Neutrophil (primary cell): Measurements from ENCODE around the gene GNB2.

Experiments
- H3K27ac ChIP-seq: fragments of 200-600 bp; sonication (generic); 2 replicates; pipeline ENCODE4 v1.5.1; 2016; ENCODE audit warnings: mild to moderate bottlenecking, moderate library complexity
- H3K27me3 ChIP-seq: fragments of 200-600 bp; sonication (generic); 2 replicates; pipeline ENCODE4 v1.6.0; 2016; ENCODE audit warnings: mild to moderate bottlenecking
- H3K36me3 ChIP-seq: fragments of 200-600 bp; sonication (generic); 2 replicates; pipeline ENCODE4 v1.5.1; 2017
- H3K4me1 ChIP-seq, 2 experiments: fragments of 200-600 bp in 1 of 2; sonication (generic) in 1 of 2; 1 replicate in 1 of 2; 2 replicates in 1 of 2; pipeline versions ENCODE4 v1.5.1 to v1.6.1; 2013 to 2016; ENCODE audit warnings: low read depth in 1 of 2, low read length in 1 of 2, mild to moderate bottlenecking in 1 of 2, moderate library complexity in 1 of 2; ENCODE audit not compliant: control insufficient read depth in 1 of 2, insufficient read depth in 1 of 2
- H3K4me3 ChIP-seq, 2 experiments: fragments of 200-600 bp in 1 of 2; sonication (generic) in 1 of 2; 1 replicate in 1 of 2; 2 replicates in 1 of 2; pipeline ENCODE4 v1.5.1; 2013 to 2016; ENCODE audit warnings: low read depth in 1 of 2, low read length in 1 of 2, mild to moderate bottlenecking in 1 of 2, moderate library complexity in 1 of 2
- H3K9me3 ChIP-seq: fragments of 200-600 bp; sonication (generic); 2 replicates; pipeline ENCODE4 v1.5.1; 2016
- TF ChIP-seq, protein P1 (sequence below): fragments of 200-600 bp; sonication (generic); IDR thresholded peaks from 2 replicates; pipeline ENCODE4 v1.5.1; 2016; ENCODE audit warnings: antibody characterized with exemption

The GNB2 gene

DNA sequence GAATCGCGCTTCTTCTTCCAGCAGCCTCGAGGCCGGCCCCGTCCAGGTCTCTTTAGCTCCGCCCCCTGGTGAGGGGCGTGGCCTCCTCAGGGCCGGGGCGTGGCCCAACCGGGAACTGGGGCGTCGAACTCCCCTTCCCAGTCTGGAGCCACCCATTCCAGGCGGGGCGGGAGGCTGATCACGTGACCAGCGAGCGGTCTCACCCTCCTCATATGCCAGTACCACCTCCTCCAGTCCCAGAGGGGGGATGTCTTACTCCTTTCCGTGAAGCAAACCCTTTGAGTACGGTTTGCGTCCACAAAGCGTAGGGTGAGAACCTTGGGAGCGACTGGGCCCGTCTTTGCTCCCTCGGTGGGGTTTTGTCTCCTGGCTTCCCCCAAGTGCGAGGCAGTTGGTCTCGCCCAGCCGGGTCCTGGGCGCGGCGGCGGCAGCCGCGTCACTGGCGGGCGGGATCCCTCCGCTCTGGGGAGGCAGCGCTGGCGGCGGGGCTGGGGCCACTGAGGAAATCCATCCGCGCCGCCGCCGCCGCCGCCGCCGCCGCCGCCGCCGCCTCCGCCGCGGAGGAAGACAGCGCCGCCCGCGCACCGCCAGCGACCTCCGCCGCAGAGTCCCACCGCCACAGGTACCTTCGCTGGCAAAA, at the start of gene GNB2:
Gene GNB2 (plus strand): TSS at position 439 of the 640 bp plus-strand sequence. CDS start 2,526 bp downstream, outside the sequence.
- Histone ChIP-seq H3K36me3 (peaks cover 27% of the 10 kb centered on the region), H3K27ac (peak within 1 kb of the TSS; percentile 100), H3K4me1 (peaks cover 28 to 38% of the 10 kb centered on the region in 2 experiments), H3K4me3 (peak within 1 kb of the TSS; percentile 97 to 98), H3K27me3 (peaks cover 29% of the 10 kb centered on the region), H3K9me3 (peaks cover 2% of the 10 kb centered on the region)
- TF ChIP-seq, protein P1, sequence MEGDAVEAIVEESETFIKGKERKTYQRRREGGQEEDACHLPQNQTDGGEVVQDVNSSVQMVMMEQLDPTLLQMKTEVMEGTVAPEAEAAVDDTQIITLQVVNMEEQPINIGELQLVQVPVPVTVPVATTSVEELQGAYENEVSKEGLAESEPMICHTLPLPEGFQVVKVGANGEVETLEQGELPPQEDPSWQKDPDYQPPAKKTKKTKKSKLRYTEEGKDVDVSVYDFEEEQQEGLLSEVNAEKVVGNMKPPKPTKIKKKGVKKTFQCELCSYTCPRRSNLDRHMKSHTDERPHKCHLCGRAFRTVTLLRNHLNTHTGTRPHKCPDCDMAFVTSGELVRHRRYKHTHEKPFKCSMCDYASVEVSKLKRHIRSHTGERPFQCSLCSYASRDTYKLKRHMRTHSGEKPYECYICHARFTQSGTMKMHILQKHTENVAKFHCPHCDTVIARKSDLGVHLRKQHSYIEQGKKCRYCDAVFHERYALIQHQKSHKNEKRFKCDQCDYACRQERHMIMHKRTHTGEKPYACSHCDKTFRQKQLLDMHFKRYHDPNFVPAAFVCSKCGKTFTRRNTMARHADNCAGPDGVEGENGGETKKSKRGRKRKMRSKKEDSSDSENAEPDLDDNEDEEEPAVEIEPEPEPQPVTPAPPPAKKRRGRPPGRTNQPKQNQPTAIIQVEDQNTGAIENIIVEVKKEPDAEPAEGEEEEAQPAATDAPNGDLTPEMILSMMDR: peak; percentile 37

DNA sequence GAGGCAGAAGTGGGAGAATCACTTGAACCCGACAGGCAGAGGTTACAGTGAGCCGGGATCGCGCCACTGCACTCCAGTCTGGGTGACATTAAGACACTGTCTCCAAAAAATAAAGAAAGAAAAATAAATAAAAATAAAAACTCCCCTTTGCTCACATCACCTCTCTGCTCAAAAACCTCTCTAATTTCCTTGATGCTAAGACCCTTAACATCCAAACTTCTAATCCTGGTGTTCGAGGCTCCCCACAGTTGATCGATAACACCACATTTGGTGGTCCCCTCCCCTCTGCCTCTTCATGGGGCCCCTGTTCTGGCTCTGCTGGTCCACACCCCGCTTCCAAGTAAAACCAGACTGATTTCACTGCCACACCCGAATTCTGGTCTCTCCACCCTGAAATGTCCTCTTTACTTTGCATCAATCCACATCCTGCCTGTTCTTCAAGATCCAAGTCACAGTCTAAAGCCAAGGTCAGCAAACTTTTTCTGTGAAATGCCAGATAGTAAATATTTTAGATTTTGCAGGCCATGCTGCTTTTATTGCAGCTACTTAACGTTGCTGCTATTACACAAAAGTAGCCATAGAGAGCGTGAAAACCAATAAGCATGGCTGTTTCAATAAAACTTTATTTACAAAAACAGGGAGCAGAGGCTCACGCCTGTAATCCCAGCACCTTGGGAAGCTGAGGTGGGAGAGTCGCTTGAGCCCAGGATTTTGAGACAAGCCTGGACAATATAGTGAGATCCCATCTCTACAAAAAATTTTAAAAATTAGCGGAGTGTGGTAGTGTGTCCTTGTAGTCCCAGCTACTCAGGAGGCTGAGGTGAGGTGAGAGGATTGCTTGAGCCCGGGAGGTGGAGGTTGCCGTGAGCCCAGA, 49.4 kb upstream of the GNB2 start:
- Histone ChIP-seq H3K9me3 (no peaks in the 10 kb centered on the region), H3K4me3 (no peak overlapping the region), H3K27ac (no peak overlapping the region), H3K4me1 (peaks cover 4 to 10% of the 10 kb centered on the region in 2 experiments), H3K36me3 (no peaks in the 10 kb centered on the region), H3K27me3 (peaks cover 45% of the 10 kb centered on the region)
- TF ChIP-seq, protein P1: no peak

DNA sequence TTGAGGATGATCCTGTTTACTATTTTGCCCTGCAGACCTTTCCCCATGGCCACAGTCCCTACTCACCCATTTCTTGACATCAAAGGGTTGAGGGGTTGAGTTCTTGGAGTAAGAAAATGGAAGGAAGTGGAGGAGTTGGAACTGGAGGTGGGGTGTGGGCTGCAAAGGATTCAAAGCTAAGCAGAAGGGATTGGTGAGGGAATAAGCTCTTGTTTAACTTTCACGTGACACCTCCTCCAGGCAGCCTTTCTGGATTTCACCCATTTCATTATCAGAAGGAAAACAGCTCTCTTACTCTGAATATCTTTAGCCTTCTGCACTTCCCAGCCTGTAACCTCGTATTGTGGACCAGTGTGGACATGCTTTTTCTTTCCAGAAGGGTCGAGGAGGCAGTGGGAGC, 47.5 kb upstream of the GNB2 start:
- Histone ChIP-seq H3K4me1 (peaks cover 4 to 10% of the 10 kb centered on the region in 2 experiments), H3K36me3 (no peaks in the 10 kb centered on the region), H3K27me3 (peaks cover 55% of the 10 kb centered on the region), H3K4me3 (no peak overlapping the region), H3K27ac (no peak overlapping the region), H3K9me3 (no peaks in the 10 kb centered on the region)
- TF ChIP-seq, protein P1: no peak

DNA sequence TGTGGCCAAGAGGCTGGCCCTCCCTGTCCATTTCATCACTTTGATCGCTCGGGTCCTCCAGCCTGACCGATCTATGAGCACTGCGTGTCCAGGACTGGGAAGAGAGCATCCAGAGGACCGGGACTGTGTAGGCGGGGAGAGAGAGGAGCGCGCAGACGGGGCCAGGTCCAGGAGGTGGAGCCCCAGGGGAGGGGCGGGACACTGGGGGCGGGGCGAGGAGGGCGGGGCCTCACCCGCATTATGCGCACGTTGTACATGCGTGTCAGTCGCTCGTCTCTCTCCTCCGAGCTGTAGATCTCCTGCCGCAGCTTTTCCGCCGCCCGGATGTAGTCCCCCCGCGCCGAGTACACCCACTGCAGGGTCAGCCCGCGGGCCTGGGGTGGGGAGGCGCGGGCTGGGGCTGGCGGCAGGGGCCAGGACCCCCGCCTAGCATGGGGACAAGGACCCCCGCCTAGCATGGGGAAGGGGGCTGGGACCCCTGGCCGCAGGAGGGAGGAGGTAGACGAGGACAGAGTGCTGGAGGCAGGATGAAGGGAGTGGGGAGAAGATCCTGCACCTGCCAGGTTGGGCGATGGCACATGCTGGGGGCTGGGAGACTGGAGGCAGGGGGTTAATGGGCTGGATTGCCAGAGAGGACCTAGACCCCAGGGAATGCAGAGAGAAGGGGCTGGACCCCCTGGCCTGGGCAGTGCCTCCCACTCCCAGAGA, 46.9 kb upstream of the GNB2 start:
- Histone ChIP-seq H3K4me3 (peak overlapping the region in 1 of 2 experiments; percentile 42), H3K27ac (no peak overlapping the region)

DNA sequence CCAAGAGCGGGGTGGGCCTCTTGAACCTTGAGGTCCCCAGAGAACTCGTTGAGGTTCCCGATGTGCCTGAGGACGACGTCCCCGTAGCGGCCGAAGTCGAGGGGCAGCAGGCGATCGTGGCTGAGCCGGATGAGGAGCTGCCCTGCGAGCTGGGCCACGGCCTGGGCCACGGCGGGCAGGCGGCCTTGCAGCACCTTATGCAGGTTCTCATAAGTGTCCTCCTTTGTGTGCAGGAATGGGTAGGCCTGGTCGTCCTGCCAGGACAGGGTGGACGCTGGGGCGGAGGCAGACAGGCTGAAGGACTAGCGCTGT, 46.3 kb upstream of the GNB2 start:
- Histone ChIP-seq H3K9me3 (no peaks in the 10 kb centered on the region), H3K36me3 (no peaks in the 10 kb centered on the region), H3K27me3 (peaks cover 66% of the 10 kb centered on the region), H3K4me1 (peaks cover 4 to 10% of the 10 kb centered on the region in 2 experiments), H3K4me3 (no peak overlapping the region), H3K27ac (no peak overlapping the region)
- TF ChIP-seq, protein P1: no peak

More for the DNA sequence above, 46.9 kb upstream of the GNB2 start:
- H3K9me3 ChIP-seq: no peaks in the 10 kb centered on the region
- TF ChIP-seq, protein P1: no peak
- H3K27me3 ChIP-seq: peaks cover 61% of the 10 kb centered on the region
- peaks cover 4 to 10% of the 10 kb centered on the region in 2 experiments for H3K4me1 ChIP-seq
- H3K36me3 ChIP-seq: no peaks in the 10 kb centered on the region
